H9 (cell line): Measurements from ENCODE around the gene WWC2. TPM values are rescaled to one million over a fixed set of nuclear protein-coding genes. Genes with fewer than 3 reads are reported as not detected.

Source experiments
- DNase-seq: peaks from one replicate; pipeline ENCODE4 v3.0.0-alpha.2; 2017
- H2AFZ ChIP-seq: one replicate; pipeline ENCODE4 v1.6.1; 2013; ENCODE audit warnings: mild to moderate bottlenecking, low read length, control low read depth, moderate library complexity
- H2AK5ac ChIP-seq: 2 replicates; pipeline ENCODE4 v1.6.1; 2013; ENCODE audit warnings: low read length, control low read depth, mixed read lengths; ENCODE audit not compliant: insufficient read length
- H2BK120ac ChIP-seq: one replicate; pipeline ENCODE4 v1.6.1; 2013; ENCODE audit warnings: low read depth, mild to moderate bottlenecking, low read length, control low read depth, inconsistent platforms; ENCODE audit not compliant: poor library complexity, severe bottlenecking
- H2BK12ac ChIP-seq: 2 replicates; pipeline ENCODE4 v1.6.1; 2013; ENCODE audit warnings: low read length, control low read depth, mixed read lengths, low read depth; ENCODE audit not compliant: insufficient read length
- H2BK15ac ChIP-seq: 2 replicates; pipeline ENCODE4 v1.6.1; 2013; ENCODE audit warnings: low read depth, low read length, control low read depth
- H2BK20ac ChIP-seq: one replicate; pipeline ENCODE4 v1.6.1; 2013; ENCODE audit warnings: low read depth, mild to moderate bottlenecking, low read length, control low read depth, inconsistent platforms; ENCODE audit not compliant: poor library complexity, severe bottlenecking
- H2BK5ac ChIP-seq: 2 replicates; pipeline ENCODE4 v1.6.1; 2013; ENCODE audit warnings: low read length, control low read depth, mixed read lengths; ENCODE audit not compliant: insufficient read length
- H3K14ac ChIP-seq: 2 replicates; pipeline ENCODE4 v1.6.1; 2013; ENCODE audit warnings: low read length, control low read depth; ENCODE audit not compliant: insufficient read depth
- H3K18ac ChIP-seq: 2 replicates; pipeline ENCODE4 v1.6.1; 2013; ENCODE audit warnings: low read depth, mild to moderate bottlenecking, mixed read lengths, low read length, control low read depth; ENCODE audit not compliant: insufficient read length
- H3K23ac ChIP-seq: 2 replicates; pipeline ENCODE4 v1.6.1; 2013; ENCODE audit warnings: low read length, control low read depth, mixed read lengths, low read depth; ENCODE audit not compliant: insufficient read length
- H3K23me2 ChIP-seq: 2 replicates; pipeline ENCODE4 v1.6.1; 2013; ENCODE audit warnings: low read depth, mild to moderate bottlenecking, mixed read lengths, low read length, control low read depth; ENCODE audit not compliant: insufficient read length, poor library complexity, severe bottlenecking
- H3K27ac ChIP-seq: 2 replicates; pipeline ENCODE4 v1.5.1; 2013; ENCODE audit warnings: low read length, control low read depth, mixed read lengths, low read depth; ENCODE audit not compliant: insufficient read length
- H3K27me3 ChIP-seq: 2 replicates; pipeline ENCODE4 v1.6.1; 2013; ENCODE audit warnings: low read length, control low read depth, inconsistent platforms; ENCODE audit not compliant: insufficient read depth
- H3K4ac ChIP-seq: 2 replicates; pipeline ENCODE4 v1.6.1; 2013; ENCODE audit warnings: low read depth, mild to moderate bottlenecking, control low read depth, inconsistent platforms, low read length, moderate library complexity
- H3K4me1 ChIP-seq: 2 replicates; pipeline ENCODE4 v1.6.1; 2013; ENCODE audit warnings: low read length, control low read depth, inconsistent platforms; ENCODE audit not compliant: insufficient read depth
- H3K4me2 ChIP-seq: 2 replicates; pipeline ENCODE4 v1.6.1; 2013; ENCODE audit warnings: low read length, control low read depth, mixed read lengths; ENCODE audit not compliant: insufficient read length, insufficient read depth
- H3K56ac ChIP-seq: 2 replicates; pipeline ENCODE4 v1.6.1; 2013; ENCODE audit warnings: low read depth, mild to moderate bottlenecking, mixed read lengths, low read length, control low read depth; ENCODE audit not compliant: insufficient read length
- H3K79me1 ChIP-seq: 2 replicates; pipeline ENCODE4 v1.6.1; 2013; ENCODE audit warnings: low read depth, mild to moderate bottlenecking, moderate library complexity, low read length, control low read depth, inconsistent platforms; ENCODE audit not compliant: insufficient read depth, poor library complexity, severe bottlenecking
- H3K79me2 ChIP-seq: 2 replicates; pipeline ENCODE4 v1.6.1; 2013; ENCODE audit warnings: low read length, control low read depth, inconsistent platforms; ENCODE audit not compliant: insufficient read depth
- H3K9ac ChIP-seq: 2 replicates; pipeline ENCODE4 v1.6.1; 2013; ENCODE audit warnings: low read length, control low read depth, mixed read lengths; ENCODE audit not compliant: insufficient read length; ENCODE audit errors: extremely low read depth
- H3K9me3 ChIP-seq: one replicate; pipeline ENCODE4 v1.6.1; 2013; ENCODE audit warnings: low read depth, low read length, inconsistent platforms; ENCODE audit not compliant: control insufficient read depth
- H3T11ph ChIP-seq: one replicate; pipeline ENCODE4 v1.6.1; 2013; ENCODE audit warnings: mild to moderate bottlenecking, low read length, control low read depth, inconsistent platforms
- H4K20me1 ChIP-seq: one replicate; pipeline ENCODE4 v1.6.1; 2013; ENCODE audit not compliant: control insufficient read depth, insufficient read length, insufficient read depth
- H4K5ac ChIP-seq: 2 replicates; pipeline ENCODE4 v1.6.1; 2013; ENCODE audit warnings: low read depth, mild to moderate bottlenecking, mixed read lengths, low read length, control low read depth; ENCODE audit not compliant: insufficient read length
- H4K8ac ChIP-seq: replicated peaks from 2 replicates; pipeline ENCODE4 v1.6.1; 2013; ENCODE audit warnings: low read length, control low read depth, mixed read lengths, low read depth; ENCODE audit not compliant: insufficient read length
- H4K91ac ChIP-seq: 2 replicates; pipeline ENCODE4 v1.6.1; 2013; ENCODE audit warnings: low read depth, mild to moderate bottlenecking, moderate library complexity, mixed read lengths, low read length, control low read depth; ENCODE audit not compliant: insufficient read length
- H3K27ac Mint-ChIP-seq, 3 experiments: 2 replicates in 2 of 3; 3 replicates in 1 of 3; pipeline ENCODE4 v1.8.0; 2020 to 2021; ENCODE audit warnings: mixed read lengths in 3 of 3, mild to moderate bottlenecking in 1 of 3, moderate library complexity in 1 of 3
- H3K27me3 Mint-ChIP-seq: 2 replicates; pipeline ENCODE4 v1.8.0; 2021; ENCODE audit warnings: low read depth, mild to moderate bottlenecking, moderate library complexity, mixed read lengths
- H3K36me3 Mint-ChIP-seq, 3 experiments: 2 replicates in 2 of 3; 3 replicates in 1 of 3; pipeline ENCODE4 v1.8.0; 2020 to 2021; ENCODE audit warnings: low read depth in 3 of 3, mixed read lengths in 3 of 3; ENCODE audit not compliant: insufficient read depth in 1 of 3
- H3K4me1 Mint-ChIP-seq, 2 experiments: 2 replicates each; pipeline ENCODE4 v1.8.0; 2020; ENCODE audit warnings: mixed read lengths in 2 of 2
- H3K4me3 Mint-ChIP-seq, 2 experiments: 2 replicates in 1 of 2; 3 replicates in 1 of 2; pipeline ENCODE4 v1.8.0; 2020 to 2021; ENCODE audit warnings: mild to moderate bottlenecking in 2 of 2, mixed read lengths in 2 of 2, moderate library complexity in 1 of 2
- H3K9me3 Mint-ChIP-seq, 2 experiments: 2 replicates in 1 of 2; 3 replicates in 1 of 2; pipeline ENCODE4 v1.8.0; 2020; ENCODE audit warnings: mild to moderate bottlenecking in 2 of 2, mixed read lengths in 2 of 2, moderate library complexity in 1 of 2
- WGBS: extraction: QIAGEN DNeasy Blood & Tissue Kit; methylation state at CpG from one replicate; pipeline ENCODE4 v1.1.7; 2013; ENCODE audit warnings: missing lambda C conversion rate, low lambda C conversion rate, mixed read lengths; ENCODE audit not compliant: insufficient read length; ENCODE audit errors: extremely low coverage; 5-methylcytosine and 5-hydroxymethylcytosine counted together
- total RNA-seq: library from RNA; stranded (reverse); gene quantifications from 2 replicates; pipeline ENCODE4 v1.2.1, GENCODE V29; 2021
- TF ChIP-seq, protein P1 (sequence below): fragments of 200-600 bp; sonication (generic); conservative IDR thresholded peaks from 3 replicates; pipeline ENCODE4 v1.8.0; 2021; ENCODE audit warnings: antibody characterized with exemption, mild to moderate bottlenecking

The WWC2 gene
- total RNA-seq, 1 experiment from 2014 or later, result 106 TPM

DNA sequence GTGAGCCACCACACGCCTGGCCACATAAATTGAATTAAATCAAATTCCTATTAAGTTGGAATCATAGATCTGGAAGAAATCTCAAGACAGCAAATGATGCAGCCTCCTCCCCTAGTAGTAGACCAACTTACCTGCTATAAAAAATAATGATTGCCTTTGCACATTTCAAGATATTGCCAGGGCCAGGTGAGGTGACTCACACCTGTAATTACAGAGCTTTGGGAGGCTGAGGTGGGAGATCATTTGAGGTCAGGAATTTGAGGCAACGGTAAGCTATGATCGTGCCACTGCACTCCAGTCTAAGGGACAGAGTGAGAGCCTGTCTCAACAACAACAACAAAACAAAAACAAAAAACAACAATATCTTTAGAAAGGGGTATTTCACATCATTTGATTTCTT, 17.0 kb upstream of the WWC2 start:
- Histone ChIP-seq H3K9me3 (no peaks in the 10 kb centered on the region), H3K56ac (no peak overlapping the region), H2AK5ac (no peak overlapping the region), H4K8ac (no peak overlapping the region), H2BK12ac (no peak overlapping the region), H3K18ac (no peak overlapping the region), H3K27me3 (no peaks in the 10 kb centered on the region), H4K5ac (no peak overlapping the region), H3K14ac (no peak overlapping the region), H3K23me2 (no peaks in the 10 kb centered on the region), H2BK15ac (no peak overlapping the region), H3K27ac (no peak overlapping the region), H3K23ac (no peak overlapping the region), H3K9ac (no peak overlapping the region), H3K4me1 (no peaks in the 10 kb centered on the region), H4K91ac (no peak overlapping the region), H2BK120ac (no peak overlapping the region), H3K79me2 (no peaks in the 10 kb centered on the region), H4K20me1 (no peaks in the 10 kb centered on the region), H2BK5ac (no peak overlapping the region), H3K4ac (no peak overlapping the region), H2BK20ac (no peak overlapping the region), H3K79me1 (no peaks in the 10 kb centered on the region), H3T11ph (no peak overlapping the region), H3K4me2 (no peak overlapping the region), H2AFZ (no peak overlapping the region)
- Mint-ChIP-seq H3K27me3 (no peaks in the 10 kb centered on the region), H3K4me3 (no peak overlapping the region), H3K27ac (no peak overlapping the region), H3K4me1 (peaks cover 13% of the 10 kb centered on the region in 2 experiments), H3K36me3 (peaks cover 0 to 3% (median 1%) of the 10 kb centered on the region in 3 experiments; a peak in 1 of 7 replicates), H3K9me3 (no peaks in the 10 kb centered on the region)
- TF ChIP-seq, protein P1, sequence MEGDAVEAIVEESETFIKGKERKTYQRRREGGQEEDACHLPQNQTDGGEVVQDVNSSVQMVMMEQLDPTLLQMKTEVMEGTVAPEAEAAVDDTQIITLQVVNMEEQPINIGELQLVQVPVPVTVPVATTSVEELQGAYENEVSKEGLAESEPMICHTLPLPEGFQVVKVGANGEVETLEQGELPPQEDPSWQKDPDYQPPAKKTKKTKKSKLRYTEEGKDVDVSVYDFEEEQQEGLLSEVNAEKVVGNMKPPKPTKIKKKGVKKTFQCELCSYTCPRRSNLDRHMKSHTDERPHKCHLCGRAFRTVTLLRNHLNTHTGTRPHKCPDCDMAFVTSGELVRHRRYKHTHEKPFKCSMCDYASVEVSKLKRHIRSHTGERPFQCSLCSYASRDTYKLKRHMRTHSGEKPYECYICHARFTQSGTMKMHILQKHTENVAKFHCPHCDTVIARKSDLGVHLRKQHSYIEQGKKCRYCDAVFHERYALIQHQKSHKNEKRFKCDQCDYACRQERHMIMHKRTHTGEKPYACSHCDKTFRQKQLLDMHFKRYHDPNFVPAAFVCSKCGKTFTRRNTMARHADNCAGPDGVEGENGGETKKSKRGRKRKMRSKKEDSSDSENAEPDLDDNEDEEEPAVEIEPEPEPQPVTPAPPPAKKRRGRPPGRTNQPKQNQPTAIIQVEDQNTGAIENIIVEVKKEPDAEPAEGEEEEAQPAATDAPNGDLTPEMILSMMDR, result no peak
- DNase-seq, result no peak
- no CpG with 5 or more reads among the region's 3 CpGs for WGBS
